NCI-H2171 treated with DMSO at 0.1 percent for 48 hours (cell line): ENCODE data around the gene ARRDC1.
"Not testable (repeated sequence)": the region's sequence is repeated elsewhere in the genome, so short reads cannot be mapped to it uniquely, and the experiment has no call there.

Source experiments
- DNase-seq: peaks from one replicate; lab custom pipeline; 2025; lab: John Stamatoyannopoulos, UW

The ARRDC1 gene

DNA sequence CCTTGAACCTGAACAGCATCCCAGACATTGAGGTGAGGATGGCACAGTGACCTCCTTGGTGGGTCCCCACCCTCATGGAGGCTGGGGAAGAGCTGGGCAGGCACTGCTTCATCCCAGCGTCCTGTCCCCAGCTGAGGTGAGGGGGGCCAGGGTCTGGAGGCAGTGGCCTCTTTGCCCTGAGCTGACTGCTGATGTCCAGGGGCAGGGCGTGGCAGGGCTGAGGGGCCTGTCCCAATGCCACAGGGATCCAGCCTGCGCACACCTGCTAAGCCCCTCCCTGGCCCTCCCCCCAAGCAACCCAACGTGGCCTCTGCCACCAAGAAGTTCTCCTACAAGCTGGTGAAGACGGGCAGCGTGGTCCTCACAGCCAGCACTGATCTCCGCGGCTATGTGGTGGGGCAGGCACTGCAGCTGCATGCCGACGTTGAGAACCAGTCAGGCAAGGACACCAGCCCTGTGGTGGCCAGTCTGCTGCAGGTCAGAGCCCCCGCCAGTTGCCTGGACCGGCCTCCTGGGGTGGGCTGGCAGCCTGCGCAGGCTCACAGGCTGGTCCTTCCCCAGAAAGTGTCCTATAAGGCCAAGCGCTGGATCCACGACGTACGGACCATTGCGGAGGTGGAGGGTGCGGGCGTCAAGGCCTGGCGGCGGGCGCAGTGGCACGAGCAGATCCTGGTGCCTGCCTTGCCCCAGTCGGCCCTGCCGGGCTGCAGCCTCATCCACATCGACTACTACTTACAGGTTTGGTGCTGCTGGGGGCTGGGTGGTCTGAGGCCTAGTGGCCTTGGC is 8.4 kb downstream of the ARRDC1 start:
- DNase-seq: no peak

DNA sequence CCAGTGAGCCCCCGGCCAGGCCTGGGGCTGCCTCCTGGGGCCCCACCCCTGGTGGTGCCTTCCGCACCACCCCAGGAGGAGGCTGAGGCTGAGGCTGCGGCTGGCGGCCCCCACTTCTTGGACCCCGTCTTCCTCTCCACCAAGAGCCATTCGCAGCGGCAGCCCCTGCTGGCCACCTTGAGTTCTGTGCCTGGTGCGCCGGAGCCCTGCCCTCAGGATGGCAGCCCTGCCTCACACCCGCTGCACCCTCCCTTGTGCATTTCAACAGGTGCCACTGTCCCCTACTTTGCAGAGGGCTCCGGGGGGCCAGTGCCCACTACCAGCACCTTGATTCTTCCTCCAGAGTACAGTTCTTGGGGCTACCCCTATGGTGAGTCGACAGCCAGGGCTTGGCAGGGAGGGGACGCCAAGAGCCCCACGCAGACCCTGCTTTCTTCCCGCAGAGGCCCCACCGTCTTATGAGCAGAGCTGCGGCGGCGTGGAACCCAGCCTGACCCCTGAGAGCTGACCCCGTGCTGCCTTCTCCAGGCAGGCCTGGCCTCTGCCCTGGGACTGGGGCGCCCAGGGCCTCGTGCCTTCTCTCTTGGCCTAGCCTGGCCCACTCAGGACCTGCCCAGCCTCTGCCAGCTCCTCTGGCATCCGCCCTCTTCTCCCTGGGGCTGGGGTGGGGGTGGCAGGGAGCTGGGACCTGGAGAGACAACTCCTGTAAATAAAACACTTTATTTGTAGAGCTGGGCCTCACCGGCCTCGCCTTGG is 9.3 kb downstream of the ARRDC1 start:
- no peak for DNase-seq

DNA sequence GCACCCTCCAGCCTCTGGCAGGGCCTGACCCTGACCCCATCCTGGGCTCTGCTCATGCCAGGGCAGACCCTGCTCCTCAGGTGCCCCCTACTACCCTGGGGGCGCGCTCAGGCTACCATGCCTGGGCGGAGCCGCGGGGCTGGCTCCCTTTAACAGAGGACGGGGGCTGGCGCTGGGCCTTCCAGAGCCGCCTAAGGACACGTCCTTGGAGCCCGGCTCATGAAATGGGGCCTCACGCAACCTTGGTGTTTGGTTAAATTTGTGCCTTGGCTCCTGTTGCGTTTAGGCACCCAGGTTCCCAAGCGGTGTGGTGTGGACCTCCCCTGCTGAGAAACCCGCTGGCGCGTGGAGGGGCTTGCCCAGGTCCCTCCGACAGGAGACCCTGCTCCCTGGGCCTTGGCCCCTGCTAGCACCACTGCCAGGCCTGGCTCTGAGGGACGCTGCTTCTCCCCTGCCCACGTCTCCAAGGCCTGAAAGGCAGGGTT is 9.9 kb downstream of the ARRDC1 start:
- no peak for DNase-seq

DNA sequence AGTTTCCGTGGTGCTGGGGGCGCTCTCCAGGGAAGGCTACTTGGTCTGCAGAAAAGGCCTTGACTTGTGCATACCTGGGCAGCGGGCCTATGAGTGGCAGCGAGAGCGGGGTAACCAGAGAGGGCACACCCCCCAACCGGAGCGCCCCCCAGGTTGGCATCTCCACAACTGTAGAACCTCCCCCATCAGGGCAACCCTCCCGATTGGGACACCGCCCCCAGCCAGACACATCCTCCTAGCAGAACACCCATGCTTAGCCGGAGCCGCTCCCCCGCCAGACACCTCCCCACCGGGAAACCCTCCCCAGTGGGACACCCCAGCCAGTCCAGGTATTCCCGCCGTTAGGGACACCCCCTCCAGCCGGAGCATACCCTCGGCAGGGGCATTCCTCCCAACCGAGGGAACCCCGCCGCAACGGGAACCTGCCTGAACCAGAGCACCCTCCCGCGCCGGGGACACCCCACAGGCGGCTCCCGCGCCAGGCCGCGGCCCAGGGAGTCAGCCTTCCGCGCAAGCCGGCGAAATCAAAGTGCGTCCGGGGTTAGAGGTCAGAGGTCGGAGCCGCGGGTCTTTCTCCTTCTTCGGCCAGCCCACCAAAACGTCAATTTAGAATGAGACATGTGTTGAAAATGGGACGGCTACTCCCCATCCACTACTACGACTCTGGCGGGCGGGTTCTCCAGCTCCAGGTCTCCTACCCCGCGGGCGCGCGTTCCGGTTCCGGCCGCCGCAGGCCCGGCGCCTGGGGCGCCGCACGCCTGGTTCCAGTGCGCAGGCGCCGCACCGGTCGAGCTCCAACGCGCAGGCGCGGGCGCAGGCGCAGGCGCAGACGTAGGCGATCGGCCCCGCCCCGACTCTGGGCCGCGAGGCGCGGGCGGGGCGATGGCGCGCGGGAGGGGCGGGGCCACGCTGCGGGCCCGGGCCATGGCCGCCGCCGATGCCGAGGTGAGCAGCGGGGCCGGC is 12.9 kb downstream of the ARRDC1 start, which contains the start of gene EHMT1:
Gene EHMT1 (plus strand): TSS at position 901 of the 963 bp plus-strand sequence. CDS start 24 bp downstream, at position 925.
- DNase-seq: peak; percentile 91

DNA sequence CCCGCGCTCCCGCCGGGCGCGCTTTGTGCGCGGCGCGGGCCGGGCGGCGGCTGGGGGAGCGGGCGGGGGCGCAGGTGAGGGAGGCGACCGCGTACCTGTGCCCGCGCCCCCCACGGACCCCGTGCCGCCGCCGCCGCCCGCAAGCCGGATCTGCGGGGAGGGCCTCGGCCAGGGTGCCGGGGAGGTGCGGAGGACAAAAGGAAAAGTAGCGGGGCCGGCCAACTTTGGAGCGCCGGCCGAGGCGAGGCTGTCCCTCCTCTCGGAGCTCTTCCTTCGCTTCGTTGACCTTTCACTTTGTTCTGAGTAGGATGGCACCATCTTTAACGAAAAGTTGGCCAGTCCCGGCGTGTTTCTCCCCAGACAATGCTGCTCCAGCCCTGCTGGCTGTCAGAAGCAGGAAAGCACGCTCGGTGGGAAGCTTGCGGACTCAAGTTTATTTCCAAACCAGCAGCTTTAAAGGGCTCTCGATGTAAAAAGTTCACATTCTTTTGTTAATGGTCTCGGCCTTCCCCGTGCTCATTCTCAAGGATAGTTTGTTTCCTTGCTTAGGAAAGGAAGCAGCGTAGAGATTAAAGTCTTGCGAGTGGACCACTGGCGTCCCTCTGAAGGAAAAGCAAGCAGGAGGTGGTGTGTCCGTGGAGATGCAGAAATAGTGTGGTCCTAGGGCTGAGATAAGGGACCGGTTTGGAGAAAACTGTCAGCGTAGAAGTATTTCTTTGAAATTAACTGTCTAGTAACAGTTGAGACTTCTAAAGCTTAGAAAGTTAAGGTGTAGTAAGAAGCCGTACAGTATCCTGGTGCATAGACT is 14.0 kb downstream of the ARRDC1 start:
- peak; percentile 40 for DNase-seq

DNA sequence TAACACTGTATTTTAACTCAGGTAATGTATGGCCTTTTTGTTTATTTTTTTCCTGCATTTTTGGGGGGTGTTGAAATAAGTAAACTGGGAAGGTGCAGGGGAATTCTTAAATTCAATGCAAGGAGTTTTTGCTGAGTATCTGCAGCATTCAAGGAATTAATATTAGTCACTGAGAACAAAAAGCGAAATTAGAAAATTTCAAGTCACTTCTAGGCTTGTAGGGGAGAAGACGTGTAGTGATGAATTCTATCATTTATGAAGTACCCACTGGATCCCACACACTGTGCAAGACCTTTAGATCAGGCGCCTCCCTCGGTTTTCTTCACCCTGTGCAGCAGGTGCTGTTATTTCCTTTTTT is 14.5 kb downstream of the ARRDC1 start:
- no peak for DNase-seq

DNA sequence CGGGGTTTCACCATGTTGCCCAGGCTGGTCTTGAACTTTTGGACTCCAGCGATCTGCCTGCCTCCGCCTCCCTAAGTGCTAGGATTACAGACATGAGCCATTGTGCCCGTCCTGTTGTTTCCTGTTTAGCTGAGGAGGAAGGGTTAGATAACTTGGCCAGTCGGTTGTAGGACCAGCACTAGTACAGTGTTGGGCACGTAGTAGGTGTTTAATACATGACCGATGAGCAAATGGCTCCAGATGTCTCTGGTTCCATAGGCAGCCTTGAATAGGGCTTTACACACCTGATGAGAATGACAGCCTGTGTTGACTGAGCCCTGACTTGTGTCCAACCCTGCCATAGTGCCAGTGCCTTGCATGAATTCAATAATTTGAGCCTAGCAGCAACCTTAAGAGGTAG is 15.1 kb downstream of the ARRDC1 start:
- DNase-seq: no peak

DNA sequence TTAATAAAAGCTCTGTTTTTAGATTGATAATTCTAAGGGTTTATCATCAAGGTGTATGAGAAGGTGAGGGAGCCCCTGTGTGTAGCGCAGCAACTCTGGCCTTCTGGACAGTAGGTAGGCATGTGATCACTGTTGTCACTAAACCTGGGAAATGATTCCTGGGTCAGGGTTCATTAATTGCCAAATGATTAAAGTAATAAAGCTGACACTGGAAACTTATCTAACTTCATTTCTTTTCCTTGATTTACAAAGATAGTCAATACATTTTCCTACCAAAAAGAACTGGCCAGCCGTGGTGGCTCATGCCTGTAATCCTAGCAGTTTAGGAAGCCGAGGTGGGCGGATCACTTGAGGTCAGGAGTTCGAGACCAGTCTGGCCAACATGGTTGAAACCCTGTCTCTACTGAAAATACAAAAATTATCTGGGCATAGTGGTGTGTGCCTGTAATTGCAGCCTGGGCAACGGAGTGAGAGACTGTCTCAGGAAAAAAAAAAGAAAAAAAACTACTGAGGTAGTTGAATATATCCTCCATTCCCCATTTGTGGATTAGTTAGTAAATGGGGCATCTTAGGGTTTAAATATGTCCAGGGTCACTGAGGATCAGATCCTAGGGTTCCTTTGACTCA is 15.8 kb downstream of the ARRDC1 start:
- peak; percentile 54 for DNase-seq

DNA sequence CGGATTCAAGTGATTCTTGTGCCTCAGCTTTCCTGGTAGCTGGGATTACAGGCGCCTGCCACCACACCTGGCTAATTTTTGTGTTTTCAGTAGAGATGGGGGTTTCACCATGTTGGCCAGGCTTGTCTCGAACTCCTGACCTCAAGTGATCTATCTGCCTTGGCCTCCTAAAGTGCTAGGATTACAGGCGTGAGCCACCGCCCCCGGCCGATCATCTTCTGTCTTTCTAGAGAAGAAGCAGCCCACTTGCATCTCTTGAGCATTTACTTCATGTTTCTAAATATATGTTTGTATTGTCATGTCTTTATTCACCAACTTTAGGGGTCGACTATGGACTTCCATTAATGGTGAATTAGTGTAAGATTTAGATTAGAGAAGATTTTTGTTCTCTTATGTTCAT is 16.7 kb downstream of the ARRDC1 start:
- not testable (repeated sequence) for DNase-seq

DNA sequence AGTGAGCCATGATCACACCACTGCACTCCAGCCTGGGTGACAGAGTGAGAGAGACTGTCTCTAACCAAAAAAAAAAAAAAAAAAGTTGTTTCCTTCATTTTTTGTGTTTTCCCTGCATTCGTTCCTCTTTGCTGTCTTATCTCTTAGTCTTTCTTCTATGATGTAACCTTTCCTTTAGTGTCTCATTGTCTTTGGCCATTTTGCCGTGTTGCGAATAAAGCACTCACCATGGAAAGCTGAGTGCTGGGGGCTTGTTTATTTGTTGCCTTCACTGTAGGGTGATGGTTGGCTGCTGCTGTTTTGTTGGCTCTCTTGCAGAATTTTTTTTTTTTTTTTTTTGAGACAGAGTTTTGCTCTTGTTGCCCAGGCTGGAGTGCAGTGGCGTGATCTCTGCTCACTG is 21.0 kb downstream of the ARRDC1 start:
- no peak for DNase-seq

DNA sequence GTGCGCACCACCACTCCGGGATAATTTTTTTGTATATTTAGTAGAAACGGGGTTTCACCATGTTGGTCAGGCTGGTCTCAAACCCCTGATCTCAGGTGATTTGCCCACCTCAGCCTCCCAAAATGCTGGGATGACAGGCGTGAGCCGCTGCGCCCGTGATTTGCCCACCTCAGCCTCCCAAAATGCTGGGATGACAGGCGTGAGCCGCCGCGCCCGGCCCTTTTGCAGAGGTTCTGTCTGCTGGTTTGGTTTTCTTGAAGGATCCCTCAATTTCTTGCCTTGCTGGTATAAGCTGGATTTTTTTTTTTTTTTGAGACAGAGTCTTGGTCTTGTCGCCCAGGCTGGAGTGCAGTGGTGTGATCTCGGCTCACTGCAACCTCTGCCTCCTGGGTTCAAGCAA is 21.9 kb downstream of the ARRDC1 start:
- DNase-seq: not testable (repeated sequence)

DNA sequence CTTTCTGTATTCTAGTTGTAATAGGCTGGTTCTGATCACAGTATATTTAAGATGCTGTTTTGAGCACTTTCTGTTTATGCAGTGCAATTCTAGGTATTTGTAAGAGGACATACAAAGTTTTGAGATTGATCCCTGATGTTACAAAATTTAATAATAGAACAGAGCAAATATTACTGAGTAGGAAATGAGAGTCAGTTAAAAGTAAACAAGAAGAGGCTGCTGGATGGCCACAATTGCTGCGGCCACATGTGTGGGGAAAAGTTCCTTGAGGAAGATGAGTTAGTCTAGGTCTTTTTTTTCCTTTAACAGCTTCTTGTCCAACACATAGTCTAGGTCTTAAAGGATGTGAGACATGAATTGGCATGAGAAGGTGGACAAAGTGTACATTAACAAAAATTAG is 24.6 kb downstream of the ARRDC1 start:
- DNase-seq: no peak

DNA sequence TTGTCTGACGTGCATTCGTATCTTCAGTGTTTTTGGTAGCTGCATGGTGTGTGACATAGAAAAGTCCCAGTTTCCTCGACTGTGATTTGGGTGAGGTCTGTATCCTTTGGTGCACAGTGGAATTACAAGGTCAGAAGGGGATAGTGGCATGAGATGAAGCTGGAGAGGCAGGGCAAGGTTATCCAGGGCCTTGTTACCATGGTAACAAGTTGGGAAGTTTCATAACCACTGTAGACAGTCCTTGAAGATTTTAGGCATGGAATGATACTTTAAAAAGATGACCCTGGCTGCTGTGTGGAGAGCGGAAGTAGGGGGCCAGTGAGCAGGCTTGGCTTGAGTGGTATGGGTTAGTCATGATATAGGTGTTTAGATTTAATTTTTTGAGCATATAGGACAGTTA is 25.2 kb downstream of the ARRDC1 start:
- DNase-seq: no peak

DNA sequence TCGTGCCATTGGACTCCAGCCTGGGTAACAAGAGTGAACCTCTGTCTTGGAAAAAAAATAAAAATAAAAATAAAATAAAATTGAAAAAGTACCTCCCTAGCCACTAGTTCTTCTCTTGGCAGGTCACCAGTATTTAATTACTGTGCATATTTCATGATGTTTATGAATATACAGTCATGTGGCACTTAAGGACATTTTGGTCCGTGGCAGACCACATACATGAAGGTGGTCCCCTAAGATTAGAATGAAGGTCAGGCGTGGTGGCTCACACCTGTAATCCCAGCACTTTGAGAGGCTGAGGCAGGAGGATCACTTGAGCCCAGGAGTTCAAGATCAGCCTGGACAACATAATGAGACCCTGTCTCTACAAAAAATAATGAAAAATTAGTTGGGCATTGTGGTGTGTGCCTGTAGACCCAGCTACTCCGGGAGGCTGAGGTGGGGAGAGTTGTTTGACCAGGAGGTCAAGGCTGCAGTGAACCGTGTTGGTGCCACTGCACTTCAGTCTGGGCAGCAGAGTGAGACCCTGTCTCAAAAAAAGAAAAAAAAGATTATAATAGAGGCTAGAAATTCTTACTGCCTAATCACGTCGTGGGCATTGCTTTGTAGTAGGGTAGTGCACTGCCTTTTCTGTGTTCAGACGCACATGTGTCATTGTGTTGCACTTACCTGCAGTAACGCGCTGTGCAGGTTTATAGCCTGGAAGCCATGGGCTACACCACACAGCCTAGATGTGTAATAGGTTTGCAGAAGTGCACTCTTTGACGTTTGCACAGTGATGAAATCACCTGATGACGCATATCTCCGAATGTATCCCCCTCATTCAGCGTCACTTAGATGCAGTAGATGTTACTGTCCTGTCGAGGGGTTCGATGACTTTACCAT is 26.1 kb downstream of the ARRDC1 start:
- no peak for DNase-seq

DNA sequence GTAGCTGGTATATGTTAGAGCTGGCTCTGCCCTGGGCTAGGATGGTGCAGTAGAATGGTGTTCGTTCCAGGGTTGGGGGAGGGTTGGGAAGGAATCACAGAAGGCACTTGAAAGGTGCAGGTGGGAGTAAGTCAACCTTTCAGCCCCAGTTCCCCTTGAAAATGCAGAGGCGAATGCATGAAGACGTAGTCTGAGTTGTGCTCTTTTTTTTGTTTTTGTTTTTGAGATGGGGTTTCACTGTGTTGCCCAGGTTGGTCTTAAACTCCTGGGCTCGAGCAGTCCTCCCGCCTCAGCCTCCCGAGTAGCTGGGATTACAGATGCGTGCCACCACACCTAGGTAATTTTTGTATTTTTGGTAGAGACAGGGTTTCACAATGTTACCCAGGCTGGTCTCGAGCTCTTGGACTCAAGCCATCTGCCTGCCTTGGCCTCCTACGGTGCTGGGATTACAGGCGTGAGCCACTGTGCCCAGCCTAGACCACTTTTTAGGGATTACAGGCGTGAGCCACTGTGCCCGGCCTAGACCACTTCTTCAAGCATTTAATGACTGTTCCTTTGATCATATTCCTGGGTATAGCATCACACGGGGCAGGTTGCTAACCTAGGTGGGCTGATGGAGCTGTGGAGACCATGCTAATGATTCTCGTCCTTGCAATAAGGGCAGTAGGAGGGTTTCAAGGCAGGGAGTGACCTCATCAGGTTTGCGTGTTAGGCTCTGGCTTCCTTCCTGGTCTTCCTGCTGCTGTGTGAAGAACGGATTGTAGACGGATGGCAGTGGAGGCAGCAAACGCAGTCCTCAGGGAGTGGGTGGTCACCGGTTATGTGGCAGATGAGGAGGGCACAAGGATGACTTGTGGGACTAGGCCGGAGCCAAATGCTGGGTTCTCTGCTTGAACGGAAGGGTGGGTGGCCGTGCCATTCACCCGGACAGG is 27.0 kb downstream of the ARRDC1 start:
- DNase-seq: no peak

DNA sequence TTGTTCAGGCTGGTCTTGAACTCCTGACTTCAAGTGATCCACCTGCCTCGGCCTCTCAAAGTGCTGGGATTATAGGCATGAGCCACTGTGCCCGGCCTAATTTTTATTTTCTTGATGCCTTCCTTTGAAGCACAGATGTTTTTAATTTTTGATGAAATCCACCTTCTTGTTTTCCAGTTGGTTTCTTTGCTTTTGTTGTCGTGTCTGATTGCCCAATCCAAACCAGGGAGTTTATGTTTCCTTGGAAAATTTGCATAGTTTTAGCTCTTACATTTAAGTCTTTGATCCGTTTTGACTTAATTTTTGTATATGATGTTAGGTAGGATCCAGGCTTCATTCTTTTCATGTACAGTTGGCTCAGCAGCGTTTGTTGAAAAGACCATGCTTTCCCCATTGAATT is 28.5 kb downstream of the ARRDC1 start:
- DNase-seq: no peak

DNA sequence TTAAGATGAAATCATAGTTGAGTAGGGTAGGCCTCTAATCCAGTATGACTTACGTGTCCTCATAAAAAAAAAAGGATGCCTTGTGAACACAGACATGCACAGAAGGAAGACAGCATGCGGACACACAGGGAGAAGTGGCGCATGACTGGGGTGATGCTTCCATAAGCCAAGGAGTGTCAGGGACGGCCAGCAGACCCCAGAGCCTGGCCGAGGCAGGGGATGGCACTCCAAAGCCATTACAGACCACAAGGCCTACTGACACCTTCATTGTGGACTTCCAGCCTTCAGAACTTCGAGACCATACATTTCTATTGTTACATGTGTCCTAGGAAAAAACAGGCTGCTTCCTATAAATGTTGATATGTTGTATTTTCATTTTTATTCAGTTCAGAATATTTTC is 33.2 kb downstream of the ARRDC1 start:
- no peak for DNase-seq

DNA sequence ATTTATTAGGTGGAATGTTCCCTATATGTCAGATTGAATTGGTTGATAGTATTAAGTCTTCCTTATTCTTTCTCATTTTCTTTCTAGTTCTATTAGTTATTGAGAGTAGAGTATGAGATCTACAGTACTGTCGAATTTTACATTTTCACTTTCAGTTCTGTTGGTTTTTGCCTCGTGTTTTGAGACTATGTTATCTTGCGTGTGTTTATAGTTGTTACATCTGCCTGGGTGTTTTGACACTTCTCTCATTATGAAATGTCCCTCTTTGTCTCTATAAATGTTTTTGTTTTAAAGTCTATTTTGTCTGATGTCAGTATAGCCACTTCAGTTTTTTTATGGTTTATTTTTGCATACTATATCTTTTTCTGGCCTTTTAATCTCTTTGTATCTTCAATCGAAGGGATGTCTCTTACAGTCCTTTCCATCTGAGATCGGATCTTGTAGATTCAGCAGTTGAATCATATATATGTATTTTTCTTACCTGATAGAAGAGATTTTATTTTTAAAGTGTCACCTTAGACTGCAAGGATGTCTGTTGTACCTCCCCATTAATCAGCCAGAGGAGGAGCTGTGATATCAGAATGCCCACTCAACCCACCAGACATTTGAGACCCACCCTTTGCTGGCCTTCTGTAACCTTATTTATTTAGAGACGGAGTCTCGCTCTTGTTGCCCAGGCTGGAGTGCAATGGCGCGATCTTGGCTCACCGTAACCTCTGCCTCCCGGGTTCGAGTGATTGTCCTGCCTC is 34.0 kb downstream of the ARRDC1 start:
- no peak for DNase-seq
